ENCODE measurements around the gene ITGA7. TPM values are rescaled to one million over a fixed set of nuclear protein-coding genes. Genes with fewer than 3 reads are reported as not detected.

ITGA7 gene
- polyA plus RNA-seq, 1 experiment = 11.6 TPM

GRCh38 chr12:55693323-55694187 is 14.1 kb downstream of the ITGA7 start:
- POLR2A ChIA-PET = no interaction called here
- CTCF ChIA-PET = interaction anchor here (0.7 to 1.2 kb wide), 2 partner anchors 10 to 31 kb away, joined by 3 to 4 read pairs; no protein-coding TSS in a partner anchor
- no peaks in the 10 kb centered on the region for H3K36me3 ChIP-seq (ENCODE audit: control insufficient read depth, insufficient read depth, low read length)
- TF ChIP-seq CTCF (IDR thresholded peaks at IDR 0.05; ENCODE audit: insufficient read depth, low read depth, low read length) = no peak
- no peaks in the 10 kb centered on the region for H3K27me3 ChIP-seq (ENCODE audit: control insufficient read depth, insufficient read depth, low read length)
- no peak overlapping the region for H3K4me3 ChIP-seq (ENCODE audit: low read depth, low read length)
- DNase-seq (ENCODE audit: low read depth) = no peak

GRCh38 chr12:55692631-55693322 is 14.9 kb downstream of the ITGA7 start:
- TF ChIP-seq CTCF (IDR thresholded peaks at IDR 0.05; ENCODE audit: insufficient read depth, low read depth, low read length) = no peak
- ChIA-PET CTCF (interaction anchor here (0.7 kb wide), 1 partner anchor 9 kb away, joined by 4 read pairs; no protein-coding TSS in a partner anchor), POLR2A (no interaction called here)
- no peak for DNase-seq (ENCODE audit: low read depth)
- no peaks in the 10 kb centered on the region for H3K36me3 ChIP-seq (ENCODE audit: control insufficient read depth, insufficient read depth, low read length)
- no peak overlapping the region for H3K4me3 ChIP-seq (ENCODE audit: low read depth, low read length)
- no peaks in the 10 kb centered on the region for H3K27me3 ChIP-seq (ENCODE audit: control insufficient read depth, insufficient read depth, low read length)

GRCh38 chr12:55688716-55689655 is 18.7 kb downstream of the ITGA7 start:
- Histone ChIP-seq H3K4me3 (ENCODE audit: low read depth, low read length) (no peak overlapping the region), H3K27me3 (ENCODE audit: control insufficient read depth, insufficient read depth, low read length) (no peaks in the 10 kb centered on the region), H3K36me3 (ENCODE audit: control insufficient read depth, insufficient read depth, low read length) (no peaks in the 10 kb centered on the region)
- ChIA-PET CTCF (interaction anchor here (1.0 to 1.1 kb wide), 2 partner anchors 26 to 27 kb away, joined by 3 read pairs; partner anchors contain the start of gene BLOC1S1), POLR2A (no interaction called here)
- no peak for DNase-seq (ENCODE audit: low read depth)
- TF ChIP-seq CTCF (IDR thresholded peaks at IDR 0.05; ENCODE audit: insufficient read depth, low read depth, low read length) = no peak

DNA sequence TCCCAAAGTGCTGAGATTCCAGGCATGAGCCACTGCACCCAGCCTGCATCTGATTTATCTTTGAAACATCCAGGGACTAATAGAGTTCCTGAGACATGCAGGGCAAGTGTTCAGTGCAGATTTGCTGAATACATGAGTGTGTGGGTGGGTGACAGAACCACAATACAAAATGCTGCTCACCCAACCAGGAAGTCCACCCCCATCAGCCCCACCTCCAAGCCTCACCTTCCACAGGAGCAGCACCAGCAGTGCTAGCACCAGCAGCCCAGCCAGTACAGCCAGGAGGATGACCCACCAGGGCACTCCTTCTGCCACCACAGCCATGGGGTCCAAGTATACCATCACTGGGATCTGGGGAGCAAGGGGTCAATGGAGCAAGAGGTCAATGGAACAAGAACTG is 20.0 kb downstream of the ITGA7 start:
- H3K36me3 ChIP-seq (ENCODE audit: control insufficient read depth, insufficient read depth, low read length) = no peaks in the 10 kb centered on the region
- H3K4me3 ChIP-seq (ENCODE audit: low read depth, low read length) = no peak overlapping the region
- H3K27me3 ChIP-seq (ENCODE audit: control insufficient read depth, insufficient read depth, low read length) = no peaks in the 10 kb centered on the region; the same call in 1 of the 2 replicates
- no peak for TF ChIP-seq CTCF (IDR thresholded peaks at IDR 0.05; ENCODE audit: insufficient read depth, low read depth, low read length)
- no peak for DNase-seq (ENCODE audit: low read depth)
- ChIA-PET POLR2A (no interaction called here), CTCF (no interaction called here)
